Measurements from ENCODE around the gene ALDH7A1. TPM values are rescaled to one million over a fixed set of nuclear protein-coding genes. Genes with fewer than 3 reads are reported as not detected.
"Not testable (repeated sequence)": the region's sequence is repeated elsewhere in the genome, so short reads cannot be mapped to it uniquely, and the experiment has no call there.

The ALDH7A1 gene
- total RNA-seq, 2 donors from 2014 or later, result 4.8 to 5.8 TPM

DNA sequence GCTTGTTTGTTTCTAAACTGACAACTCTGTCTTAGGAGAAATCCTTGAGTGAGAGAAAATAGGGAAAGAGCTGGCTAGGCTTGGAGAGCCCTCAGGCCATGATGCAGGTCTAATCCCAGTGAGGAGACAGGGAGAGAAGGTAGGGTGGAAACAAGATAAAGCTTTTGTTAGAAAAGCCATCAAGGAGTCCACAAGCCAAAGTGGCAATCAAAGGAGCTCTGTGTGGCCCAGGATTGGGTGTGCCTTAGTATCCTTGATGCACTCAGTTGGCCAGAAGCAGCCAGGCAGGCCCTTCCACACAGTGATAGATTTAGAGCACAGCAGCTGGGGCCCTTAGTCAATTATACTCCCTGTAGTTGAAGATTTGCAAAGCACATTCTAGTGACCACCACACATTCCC is 73.9 kb downstream of the ALDH7A1 start:
- Mint-ChIP-seq H3K27me3 (ENCODE audit: low read depth) (no peaks in the 10 kb centered on the region), H3K4me1 (ENCODE audit: low read depth) (no peaks in the 10 kb centered on the region), H3K4me3 (no peak overlapping the region), H3K9me3 (no peaks in the 10 kb centered on the region), H3K36me3 (ENCODE audit: insufficient read depth in 2 of 2) (no peaks in the 10 kb centered on the region), H3K27ac (no peak overlapping the region)
- no peak for DNase-seq
- no peak for ATAC-seq (replicated peaks in 1 of 2)

DNA sequence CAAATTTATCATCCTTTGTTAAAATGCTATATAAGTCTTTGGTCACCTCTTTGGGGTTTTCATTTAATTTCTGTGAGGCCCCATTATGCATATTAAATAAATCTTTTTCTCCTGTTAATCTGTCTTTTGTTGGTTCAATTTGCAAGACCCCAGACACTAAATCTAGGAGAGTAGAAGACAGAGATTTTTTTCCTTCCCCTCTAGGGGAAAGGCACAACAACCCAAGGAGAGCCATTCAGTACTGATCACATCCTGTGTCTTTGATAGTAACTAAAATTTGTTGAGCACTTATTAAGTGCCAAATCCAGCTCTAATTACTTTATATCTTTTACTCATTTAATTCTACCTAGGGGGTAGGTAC is 74.4 kb downstream of the ALDH7A1 start:
- H3K9me3 Mint-ChIP-seq, result no peaks in the 10 kb centered on the region
- H3K27ac Mint-ChIP-seq, result no peak overlapping the region
- no peaks in the 10 kb centered on the region for H3K4me1 Mint-ChIP-seq (ENCODE audit: low read depth)
- H3K27me3 Mint-ChIP-seq (ENCODE audit: low read depth), result no peaks in the 10 kb centered on the region
- H3K4me3 Mint-ChIP-seq, result no peak overlapping the region
- no peaks in the 10 kb centered on the region for H3K36me3 Mint-ChIP-seq (ENCODE audit: insufficient read depth in 2 of 2)
- ATAC-seq (replicated peaks in 1 of 2) (no peak), DNase-seq (no peak)

DNA sequence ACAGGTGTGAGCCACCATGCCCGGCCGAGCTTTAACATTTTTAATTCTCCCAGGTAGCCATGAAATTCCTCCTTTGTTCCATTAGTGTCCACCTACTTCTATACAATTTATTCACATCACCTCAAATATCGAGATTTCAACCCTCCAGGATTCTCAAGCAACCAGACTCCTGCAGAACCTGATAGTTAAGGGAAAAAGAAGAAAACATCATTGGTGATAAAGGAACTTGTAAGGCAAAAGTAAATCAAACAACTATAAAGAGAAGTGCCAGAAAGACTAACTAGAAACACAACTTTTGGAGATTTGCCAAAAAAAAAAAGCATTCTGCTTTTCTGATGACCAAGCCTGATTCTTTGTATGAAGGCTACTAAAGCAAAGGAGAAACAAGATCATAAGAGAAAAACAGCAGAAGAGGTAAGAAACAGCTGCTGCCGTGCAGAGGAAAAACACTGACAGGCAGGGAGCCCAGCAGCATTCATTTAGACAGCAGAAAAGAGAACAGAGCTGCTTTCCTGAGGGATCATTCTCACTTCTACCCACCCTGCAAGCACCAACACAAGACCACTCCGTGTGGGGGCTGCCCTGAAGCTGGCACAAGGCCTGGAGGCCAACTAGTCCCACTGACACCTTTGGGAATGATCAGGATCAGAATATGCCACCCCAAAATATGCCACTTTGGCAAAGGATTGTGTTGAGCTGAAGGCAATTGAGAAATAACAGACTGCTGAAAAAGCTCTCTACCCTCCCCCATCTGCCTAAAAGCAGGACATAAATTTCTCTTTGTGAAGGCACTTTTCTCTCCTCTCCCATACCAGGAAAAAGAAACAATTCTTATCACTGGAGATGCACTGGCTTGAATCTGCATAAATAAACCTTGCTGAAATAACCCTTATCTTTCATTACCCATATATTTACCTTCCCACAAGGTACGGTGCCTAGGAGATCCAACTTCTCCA is 75.1 kb downstream of the ALDH7A1 start:
- Mint-ChIP-seq H3K4me3 (no peak overlapping the region), H3K4me1 (ENCODE audit: low read depth) (no peaks in the 10 kb centered on the region), H3K27ac (no peak overlapping the region), H3K27me3 (ENCODE audit: low read depth) (no peaks in the 10 kb centered on the region), H3K9me3 (no peaks in the 10 kb centered on the region), H3K36me3 (ENCODE audit: insufficient read depth in 2 of 2) (no peaks in the 10 kb centered on the region)
- ATAC-seq (replicated peaks in 1 of 2) (no peak), DNase-seq (no peak)

DNA sequence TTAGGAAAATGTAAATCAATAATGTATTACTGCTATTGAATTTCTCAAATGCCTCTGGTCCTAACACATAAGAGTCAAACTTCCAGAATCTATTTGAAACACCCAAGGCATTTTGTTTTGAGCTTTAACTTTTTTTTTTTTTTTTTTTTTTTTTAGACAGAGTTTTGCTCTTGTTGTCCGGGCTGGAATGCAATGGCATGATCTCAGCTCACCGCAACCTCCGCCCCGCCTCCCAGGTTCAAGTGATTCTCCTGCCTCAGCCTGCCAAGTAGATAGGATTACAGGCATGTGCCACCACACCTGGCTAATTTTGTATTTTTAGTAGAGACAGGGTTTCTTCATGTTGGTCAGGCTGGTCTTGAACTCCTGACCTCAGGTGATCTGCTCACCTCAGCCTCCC is 75.8 kb downstream of the ALDH7A1 start:
- H3K4me1 Mint-ChIP-seq (ENCODE audit: low read depth); H3K27ac Mint-ChIP-seq; ATAC-seq (replicated peaks in 1 of 2); H3K9me3 Mint-ChIP-seq; DNase-seq; H3K4me3 Mint-ChIP-seq; H3K27me3 Mint-ChIP-seq (ENCODE audit: low read depth); H3K36me3 Mint-ChIP-seq (ENCODE audit: insufficient read depth in 2 of 2): not testable (repeated sequence)

DNA sequence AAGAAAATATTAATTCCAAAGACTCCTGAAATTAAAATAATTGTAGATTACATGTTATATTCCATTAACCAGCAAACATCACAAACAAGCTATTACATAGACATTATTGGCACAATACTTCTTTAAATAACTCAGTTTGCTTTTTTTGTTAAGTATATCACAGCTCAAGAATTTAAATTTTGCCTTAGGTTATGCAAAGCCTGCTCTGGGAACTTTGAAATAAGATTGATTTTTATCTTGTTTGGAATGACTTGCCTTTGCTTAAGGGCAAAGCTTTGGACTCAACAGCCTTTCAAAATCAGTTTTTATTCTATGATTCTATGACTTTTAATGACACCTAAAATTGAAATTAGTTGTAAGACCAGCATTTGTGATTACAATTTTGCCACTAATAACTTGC is 78.2 kb downstream of the ALDH7A1 start:
- Mint-ChIP-seq H3K9me3 (no peaks in the 10 kb centered on the region), H3K27ac (no peak overlapping the region), H3K4me3 (no peak overlapping the region), H3K27me3 (ENCODE audit: low read depth) (no peaks in the 10 kb centered on the region), H3K4me1 (ENCODE audit: low read depth) (no peaks in the 10 kb centered on the region), H3K36me3 (ENCODE audit: insufficient read depth in 2 of 2) (no peaks in the 10 kb centered on the region)
- no peak for ATAC-seq (replicated peaks in 1 of 2)
- no peak for DNase-seq

DNA sequence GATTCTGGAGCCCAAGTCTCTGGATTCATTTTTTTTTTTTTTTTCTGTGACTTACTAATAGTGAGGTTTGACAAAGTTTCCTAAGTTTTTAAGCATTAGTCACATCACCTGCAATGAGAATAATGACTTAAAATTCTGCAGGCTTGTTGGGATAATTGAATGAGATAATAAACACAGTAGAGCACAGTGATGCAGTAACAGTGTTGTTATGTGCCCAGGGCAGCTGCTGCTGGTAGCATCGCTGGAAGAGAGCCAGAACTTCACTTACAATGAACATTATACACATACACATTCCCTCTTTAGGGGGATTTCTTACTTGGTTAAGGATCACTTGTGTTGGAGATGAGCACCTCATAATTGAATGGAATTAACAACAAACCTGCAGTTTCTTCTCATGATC is 78.9 kb downstream of the ALDH7A1 start:
- DNase-seq (no peak), ATAC-seq (replicated peaks in 1 of 2) (no peak)
- Mint-ChIP-seq H3K4me1 (ENCODE audit: low read depth) (no peaks in the 10 kb centered on the region), H3K27me3 (ENCODE audit: low read depth) (no peaks in the 10 kb centered on the region), H3K36me3 (ENCODE audit: insufficient read depth in 2 of 2) (no peaks in the 10 kb centered on the region), H3K4me3 (no peak overlapping the region), H3K27ac (no peak overlapping the region), H3K9me3 (no peaks in the 10 kb centered on the region)

DNA sequence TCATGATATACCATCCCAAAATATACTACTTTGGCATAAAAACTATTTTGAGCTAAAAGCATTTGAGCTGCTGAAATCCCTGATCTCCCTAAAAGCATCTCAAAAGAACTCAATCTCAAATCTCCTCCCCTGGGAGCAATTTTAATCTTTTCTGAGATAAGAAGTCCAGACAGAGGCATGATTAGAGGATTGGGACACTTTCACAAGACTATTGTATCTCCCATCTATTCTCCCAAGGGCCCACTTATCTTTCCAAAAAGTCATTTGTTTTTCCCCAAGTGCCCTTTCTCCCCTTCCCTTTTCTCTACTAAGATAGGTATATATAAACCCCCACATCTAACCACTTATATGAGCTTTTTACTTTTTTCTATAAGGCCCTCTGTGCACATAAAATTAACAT is 79.7 kb downstream of the ALDH7A1 start:
- Mint-ChIP-seq H3K4me3 (no peak overlapping the region), H3K36me3 (ENCODE audit: insufficient read depth in 2 of 2) (no peaks in the 10 kb centered on the region), H3K4me1 (ENCODE audit: low read depth) (peaks cover 6% of the 10 kb centered on the region), H3K27ac (no peak overlapping the region), H3K27me3 (ENCODE audit: low read depth) (no peaks in the 10 kb centered on the region), H3K9me3 (no peaks in the 10 kb centered on the region)
- ATAC-seq (replicated peaks in 1 of 2) (no peak), DNase-seq (no peak)

DNA sequence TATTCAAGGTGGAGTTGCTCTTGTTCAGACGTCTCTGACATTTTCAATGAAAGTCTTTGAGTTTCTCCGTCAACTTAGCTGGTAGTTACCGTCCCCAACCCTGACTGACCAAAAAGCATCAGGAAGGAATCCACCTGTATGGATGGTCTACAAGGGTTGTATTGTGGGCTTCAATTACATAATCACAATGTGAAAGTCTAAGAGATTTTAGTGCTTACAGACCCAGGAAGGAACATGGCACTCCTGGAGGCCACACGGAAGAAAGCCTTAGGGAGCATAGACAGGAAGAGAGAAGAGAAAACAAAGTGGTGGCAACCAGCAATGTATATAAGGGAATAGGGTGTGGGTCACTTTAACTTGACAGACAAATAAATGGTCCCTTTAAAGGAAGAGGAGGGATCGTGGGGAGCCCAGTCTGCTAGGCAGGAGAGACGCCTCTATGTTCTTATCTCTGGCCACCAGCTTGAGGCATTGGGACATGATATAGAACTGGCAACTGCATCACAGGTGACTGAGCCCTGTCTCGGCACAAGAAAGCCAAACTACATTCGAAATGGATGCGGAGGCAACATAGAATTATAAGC is 80.4 kb downstream of the ALDH7A1 start:
- ATAC-seq (replicated peaks in 1 of 2) (no peak), DNase-seq (no peak)
- no peaks in the 10 kb centered on the region for H3K27me3 Mint-ChIP-seq (ENCODE audit: low read depth)
- H3K27ac Mint-ChIP-seq, result no peak overlapping the region
- no peaks in the 10 kb centered on the region for H3K9me3 Mint-ChIP-seq
- no peaks in the 10 kb centered on the region for H3K36me3 Mint-ChIP-seq (ENCODE audit: insufficient read depth in 2 of 2)
- no peak overlapping the region for H3K4me3 Mint-ChIP-seq
- peaks cover 13% of the 10 kb centered on the region for H3K4me1 Mint-ChIP-seq (ENCODE audit: low read depth)

DNA sequence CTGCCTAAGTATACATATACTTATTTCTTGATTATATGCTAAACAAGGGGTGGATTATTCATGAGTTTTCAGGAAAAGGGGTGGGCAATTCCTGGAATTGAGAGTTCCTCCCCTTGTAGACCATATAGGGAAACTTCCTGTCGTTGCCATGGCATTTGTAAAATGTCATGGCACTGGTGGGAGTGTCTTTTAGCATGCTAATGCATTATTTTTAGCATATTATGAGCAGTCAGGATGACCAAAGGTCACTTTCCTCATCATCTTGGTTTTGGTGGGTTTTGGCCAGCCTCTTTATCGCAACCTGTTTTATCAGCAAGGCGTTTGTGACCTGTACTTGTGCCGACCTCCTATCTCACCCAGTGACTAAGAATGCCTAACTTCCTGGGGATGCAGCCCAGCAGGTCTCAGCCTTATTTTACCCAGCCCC is 80.9 kb downstream of the ALDH7A1 start:
- H3K27me3 Mint-ChIP-seq (ENCODE audit: low read depth), result no peaks in the 10 kb centered on the region
- DNase-seq, result no peak
- no peaks in the 10 kb centered on the region for H3K36me3 Mint-ChIP-seq (ENCODE audit: insufficient read depth in 2 of 2)
- no peak for ATAC-seq (replicated peaks in 1 of 2)
- no peaks in the 10 kb centered on the region for H3K9me3 Mint-ChIP-seq
- no peak overlapping the region for H3K27ac Mint-ChIP-seq
- H3K4me3 Mint-ChIP-seq, result no peak overlapping the region
- peaks cover 14% of the 10 kb centered on the region for H3K4me1 Mint-ChIP-seq (ENCODE audit: low read depth)

DNA sequence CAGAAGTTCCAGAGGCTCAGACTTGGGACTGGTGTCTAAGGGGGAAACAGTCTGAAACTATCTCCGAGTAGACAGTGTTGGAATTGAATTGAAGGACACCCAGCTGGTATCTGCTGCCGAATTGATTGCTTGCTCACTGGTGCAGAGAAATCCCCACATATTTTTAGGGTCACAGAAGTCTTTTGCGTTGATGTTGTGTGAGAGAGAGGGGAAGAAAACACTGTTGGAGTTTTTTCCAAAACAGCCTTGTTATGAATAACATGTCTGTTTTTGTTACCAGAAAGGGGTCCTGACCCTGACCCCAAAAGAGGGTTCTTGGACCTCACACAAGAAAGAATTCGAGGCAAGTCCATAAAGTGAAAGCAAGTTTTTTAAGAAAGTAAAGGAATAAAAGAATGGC is 81.3 kb downstream of the ALDH7A1 start:
- Mint-ChIP-seq H3K4me1 (ENCODE audit: low read depth) (peaks cover 19% of the 10 kb centered on the region), H3K9me3 (no peaks in the 10 kb centered on the region), H3K27ac (no peak overlapping the region), H3K4me3 (no peak overlapping the region), H3K36me3 (ENCODE audit: insufficient read depth in 2 of 2) (no peaks in the 10 kb centered on the region), H3K27me3 (ENCODE audit: low read depth) (no peaks in the 10 kb centered on the region)
- ATAC-seq (replicated peaks in 1 of 2) (no peak), DNase-seq (no peak)

DNA sequence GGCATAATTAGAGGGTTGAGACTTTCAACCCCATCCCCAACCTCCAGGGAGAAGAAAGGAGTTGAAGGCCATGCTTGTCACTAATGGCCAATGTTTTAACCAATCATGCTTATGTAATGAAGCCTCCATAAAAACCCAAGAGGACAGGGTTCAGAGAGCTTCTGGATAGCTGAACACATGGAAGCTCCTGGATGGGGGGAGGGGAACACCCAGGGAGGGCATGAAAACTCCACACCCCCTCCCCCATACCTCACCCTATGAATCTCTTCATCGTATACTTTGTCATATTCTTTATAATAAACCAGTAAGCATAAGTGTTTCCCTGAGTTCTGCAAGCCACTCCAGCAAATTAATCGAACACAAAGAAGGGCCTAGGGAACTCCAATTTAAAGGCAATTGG is 81.7 kb downstream of the ALDH7A1 start:
- H3K4me1 Mint-ChIP-seq (ENCODE audit: low read depth), result peaks cover 23% of the 10 kb centered on the region
- no peak overlapping the region for H3K27ac Mint-ChIP-seq
- DNase-seq (no peak), ATAC-seq (replicated peaks in 1 of 2) (no peak)
- H3K4me3 Mint-ChIP-seq, result no peak overlapping the region
- H3K9me3 Mint-ChIP-seq, result no peaks in the 10 kb centered on the region
- no peaks in the 10 kb centered on the region for H3K36me3 Mint-ChIP-seq (ENCODE audit: insufficient read depth in 2 of 2)
- H3K27me3 Mint-ChIP-seq (ENCODE audit: low read depth), result no peaks in the 10 kb centered on the region

DNA sequence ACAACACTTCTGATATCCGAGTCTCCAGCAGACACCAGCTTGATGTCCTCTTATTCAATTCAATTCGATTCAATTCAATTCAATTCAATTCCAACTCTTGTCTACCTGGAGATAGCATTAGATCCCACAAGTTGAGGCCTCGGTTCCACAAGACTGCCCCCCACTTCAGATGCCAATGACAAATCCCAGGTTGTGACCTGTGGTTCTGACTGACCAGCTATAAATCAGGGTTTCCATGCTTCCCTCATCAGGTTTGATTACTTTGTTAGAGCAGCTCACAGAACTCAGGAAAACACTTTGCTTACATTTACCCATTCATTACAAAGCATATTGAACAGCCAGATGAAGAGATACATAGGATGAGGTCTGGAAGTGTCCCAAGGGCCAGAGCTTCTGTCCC is 82.6 kb downstream of the ALDH7A1 start:
- ATAC-seq (replicated peaks in 1 of 2) (no peak), DNase-seq (no peak)
- H3K27ac Mint-ChIP-seq, result no peak overlapping the region

DNA sequence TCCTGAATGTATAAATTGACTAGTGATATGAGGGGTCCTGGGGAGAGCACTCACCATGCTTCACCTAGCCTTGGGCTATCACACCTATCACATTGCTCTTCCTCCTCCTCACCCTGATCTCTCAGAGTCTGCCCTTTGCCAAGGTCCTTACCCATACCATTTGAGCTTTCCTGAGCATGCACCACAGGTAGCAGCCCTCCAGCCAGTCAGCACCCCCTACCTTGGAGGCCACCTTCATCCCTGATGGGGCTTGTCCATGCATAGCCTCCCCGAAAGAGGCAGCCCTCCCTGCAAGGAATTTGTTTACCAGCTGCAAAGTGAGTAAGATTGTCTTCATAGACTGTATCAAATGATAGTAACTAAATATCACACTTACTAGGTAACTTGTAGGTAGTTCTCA is 83.1 kb downstream of the ALDH7A1 start:
- DNase-seq, result no peak
- H3K4me1 Mint-ChIP-seq (ENCODE audit: low read depth), result peaks cover 34% of the 10 kb centered on the region
- H3K27ac Mint-ChIP-seq, result no peak overlapping the region
- H3K36me3 Mint-ChIP-seq (ENCODE audit: insufficient read depth in 2 of 2), result peaks cover 0 to 1% of the 10 kb centered on the region in 2 donors
- no peak for ATAC-seq (replicated peaks in 1 of 2)
- H3K4me3 Mint-ChIP-seq, result no peak overlapping the region
- no peaks in the 10 kb centered on the region for H3K27me3 Mint-ChIP-seq (ENCODE audit: low read depth)
- H3K9me3 Mint-ChIP-seq, result no peaks in the 10 kb centered on the region

More for the DNA sequence above, 82.6 kb downstream of the ALDH7A1 start:
- no peaks in the 10 kb centered on the region for H3K27me3 Mint-ChIP-seq (ENCODE audit: low read depth)
- peaks cover 31% of the 10 kb centered on the region for H3K4me1 Mint-ChIP-seq (ENCODE audit: low read depth)
- no peaks in the 10 kb centered on the region for H3K36me3 Mint-ChIP-seq (ENCODE audit: insufficient read depth in 2 of 2)
- no peak overlapping the region for H3K4me3 Mint-ChIP-seq
- no peaks in the 10 kb centered on the region for H3K9me3 Mint-ChIP-seq

DNA sequence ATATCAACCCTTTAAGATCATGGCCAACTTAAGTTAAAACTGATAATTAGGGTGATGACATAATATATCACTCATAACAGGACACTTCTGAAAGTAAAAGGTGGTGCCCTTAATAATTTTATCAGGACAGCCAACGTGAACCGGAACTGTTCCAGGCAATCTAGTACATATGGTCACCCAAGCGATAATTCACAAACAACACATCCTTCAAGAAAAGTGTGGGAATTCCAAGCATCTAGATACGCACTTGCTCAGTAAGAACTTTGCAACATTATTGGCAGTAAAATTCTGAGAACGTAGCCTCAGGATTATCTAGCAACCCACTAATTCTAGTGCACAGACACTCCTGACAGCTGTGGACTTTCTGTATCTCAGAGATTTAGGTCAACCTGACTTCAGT is 85.7 kb downstream of the ALDH7A1 start:
- Mint-ChIP-seq H3K27ac (no peak overlapping the region), H3K27me3 (ENCODE audit: low read depth) (no peaks in the 10 kb centered on the region), H3K4me1 (ENCODE audit: low read depth) (peaks cover 34% of the 10 kb centered on the region), H3K9me3 (no peaks in the 10 kb centered on the region), H3K4me3 (no peak overlapping the region), H3K36me3 (ENCODE audit: insufficient read depth in 2 of 2) (peaks cover 0 to 2% of the 10 kb centered on the region in 2 donors)
- DNase-seq, result no peak
- ATAC-seq (replicated peaks in 1 of 2), result no peak

All from activated T-cell treated with anti-CD3 and anti-CD28 coated beads, Interleukin-2, amount 50 U/mL, for 72 hours (primary cell).